HepG2 (cell line): ENCODE results near the gene RHBDD2. TPM values are rescaled to one million over a fixed set of nuclear protein-coding genes. Genes with fewer than 3 reads are reported as not detected.

Experiments
- ATAC-seq: fragments of 200-7000 bp; cut with Tn5 transposase; 3 replicates; pipeline ENCODE4 v1.9.1; 2020; ENCODE audit warnings: mild to moderate bottlenecking, moderate library complexity
- BruUV-seq: library from RNA; stranded (reverse); fragments of 400-500 nt; replicated peaks from 2 replicates; lab custom pipeline; 2021; lab: Mats Ljungman, UMichigan
- CTCF ChIA-PET: fragments of 300-600 bp; formaldehyde crosslinking; extraction: SDS; loops from one replicate; lab custom pipeline; 2021; ENCODE audit warnings: low total read pairs, inconsistent platforms, low intra/inter-chr PET ratio; lab: Yijun Ruan, JAX
- POLR2A ChIA-PET: fragments of 350-600 bp; sonication (Branson Sonifier 250); formaldehyde crosslinking; loops from one replicate; lab custom pipeline; 2020; ENCODE audit warnings: antibody characterized with exemption, inconsistent platforms; lab: Yijun Ruan, JAX
- DNase-seq: peaks from one replicate; pipeline ENCODE4 v3.0.0-alpha.2; 2015; ENCODE audit warnings: low spot score
- FAIRE-seq: peaks from 3 replicates; lab custom pipeline; 2011; peaks lifted over from hg19 to GRCh38; lab: Jason Lieb, UNC
- H2AFZ ChIP-seq: one replicate; pipeline ENCODE4 v1.6.1; 2011; ENCODE audit warnings: low read length, inconsistent platforms
- H3K27ac ChIP-seq: fragments of 300-600 bp; 3 replicates; pipeline ENCODE4 v1.8.0; 2011; ENCODE audit warnings: mixed run types, mild to moderate bottlenecking, mixed read lengths, low read length, inconsistent platforms; ENCODE audit not compliant: insufficient read depth; ENCODE audit errors: extremely low read length
- H3K27me3 ChIP-seq, 2 experiments: fragments of 200-600 bp in 1 of 2; 2 replicates in 1 of 2; 3 replicates in 1 of 2; pipeline versions ENCODE4 v1.6.0 to v1.8.0; 2011; ENCODE audit warnings: low read length in 2 of 2, mild to moderate bottlenecking in 2 of 2, moderate library complexity in 2 of 2, inconsistent platforms in 1 of 2; ENCODE audit not compliant: insufficient read depth in 2 of 2, control insufficient read depth in 1 of 2
- H3K36me3 ChIP-seq, 2 experiments: fragments of 200-600 bp in 1 of 2; replicated peaks in 1 of 2; 2 replicates in 1 of 2; 3 replicates in 1 of 2; pipeline versions ENCODE4 v1.5.1 to v1.8.0; 2011; ENCODE audit warnings: low read length in 2 of 2, inconsistent platforms in 1 of 2; ENCODE audit not compliant: insufficient read depth in 2 of 2, control insufficient read depth in 1 of 2
- H3K4me1 ChIP-seq: 2 replicates; pipeline ENCODE4 v1.5.1; 2012; ENCODE audit warnings: low read length, inconsistent platforms; ENCODE audit not compliant: insufficient read depth
- H3K4me2 ChIP-seq: 2 replicates; pipeline ENCODE4 v1.6.0; 2011; ENCODE audit warnings: low read depth, low read length, inconsistent platforms
- H3K4me3 ChIP-seq, 3 experiments: fragments of 200-600 bp in 1 of 3; sonication (generic), shearing (Covaris generic) in 1 of 3; replicated peaks in 1 of 3; 2 replicates each; pipeline ENCODE4 v1.5.1; 2011 to 2016; ENCODE audit warnings: low read length in 3 of 3, inconsistent platforms in 2 of 3, low read depth in 2 of 3, mild to moderate bottlenecking in 2 of 3, control low read depth in 1 of 3, mixed read lengths in 1 of 3; ENCODE audit not compliant: insufficient read depth in 1 of 3
- H3K79me2 ChIP-seq: one replicate; pipeline ENCODE4 v1.6.1; 2011; ENCODE audit warnings: low read length, inconsistent platforms; ENCODE audit not compliant: insufficient read depth
- H3K9ac ChIP-seq: 2 replicates; pipeline ENCODE4 v1.6.0; 2011; ENCODE audit warnings: mild to moderate bottlenecking, low read depth, low read length, inconsistent platforms; ENCODE audit not compliant: insufficient read depth
- H3K9me3 ChIP-seq: 2 replicates; pipeline ENCODE4 v1.5.1; 2012; ENCODE audit warnings: mild to moderate bottlenecking, low read length
- H4K20me1 ChIP-seq: 2 replicates; pipeline ENCODE4 v1.6.0; 2011; ENCODE audit warnings: inconsistent platforms, mild to moderate bottlenecking, low read length, moderate library complexity; ENCODE audit not compliant: insufficient read depth
- AHR ChIP-seq: IDR thresholded peaks from 2 replicates; pipeline ENCODE4 v1.6.1; 2018; ENCODE audit warnings: missing genetic modification reagents, missing compliant biosample characterization
- ARNT2 ChIP-seq: sonication (generic); formaldehyde crosslinking; IDR thresholded peaks from 2 replicates; pipeline ENCODE4 v1.8.0; 2022; ENCODE audit warnings: mild to moderate bottlenecking, low read depth, missing genetic modification reagents, moderate library complexity
- CSRNP2 ChIP-seq: sonication (generic); formaldehyde crosslinking; conservative IDR thresholded peaks from 2 replicates; pipeline ENCODE4 v1.8.0; 2022; ENCODE audit warnings: low read depth, missing genetic modification reagents
- ZBTB33 ChIP-seq: sonication (generic); formaldehyde crosslinking; IDR thresholded peaks from 2 replicates; pipeline ENCODE4 v1.4.0; 2020; ENCODE audit warnings: missing genetic modification reagents
- ZNF687 ChIP-seq: sonication (generic); formaldehyde crosslinking; IDR thresholded peaks from 2 replicates; pipeline ENCODE4 v1.5.1; 2020; ENCODE audit warnings: mild to moderate bottlenecking, missing genetic modification reagents, moderate library complexity
- WGBS: methylation state at CpG from one replicate; pipeline ENCODE4 v1.1.6; 2017; ENCODE audit warnings: low lambda C conversion rate; 5-methylcytosine and 5-hydroxymethylcytosine counted together
- in situ Hi-C: cut with HindIII; loops from 2 replicates; pipeline ENCODE4 v1.10.0; 2017; ENCODE audit warnings: low pct_unique_long_range_greater_than_20kb; ENCODE audit not compliant: extremely low pct_ligation_motif_present
- intact Hi-C: fragments of 100-400 bp; cut with micrococcal nuclease; formaldehyde crosslinking; loops from one replicate; pipeline ENCODE4 v1.10.0; 2022; ENCODE audit not compliant: unreplicated experiment
- polyA plus RNA-seq, 8 experiments: library from polyadenylated mRNA; depleted of rRNA in 3 of 8; stranded (reverse) in 7 of 8; unstranded in 1 of 8; fragments of >200 nt; fragmentation: Illumina TruSeq in 4 of 8; extraction: Trizol in 4 of 8; gene quantifications; 2 replicates each; pipeline versions ENCODE4 v1.2.1 to v1.2.3, GENCODE V29; 2011 to 2016; ENCODE audit warnings: low read depth in 4 of 8, missing spikeins in 1 of 8, mixed read lengths in 1 of 8; ENCODE audit not compliant: insufficient read depth in 1 of 8
- total RNA-seq, 5 experiments: library from RNA; depleted of rRNA; stranded (reverse); fragments of >200 nt; fragmentation: Illumina TruSeq; extraction: Trizol; gene quantifications; 2 replicates each; pipeline ENCODE4 v1.2.3, GENCODE V29; 2016; ENCODE audit warnings: low read depth in 1 of 5

The RHBDD2 gene
- total and polyA plus RNA-seq, 2 of the 13 experiments (the other 11 are each of a cell fraction or from before 2014, with no cell fraction given): 23.1 to 26.4 TPM

- H4K20me1 ChIP-seq: no peaks in the 10 kb centered on the region
- H3K36me3 ChIP-seq: peaks cover 3 to 32% of the 10 kb centered on the region in 2 experiments; a peak in 3 of 5 replicates
- in situ Hi-C loops: no loop called here
- H3K4me1 ChIP-seq: peaks cover 38% of the 10 kb centered on the region
- FAIRE-seq: no peak
- H3K9ac ChIP-seq: no peak overlapping the region; the same call in 1 of the 2 replicates
- TF ChIP-seq CSRNP2 (CRISPR knock-in tag) (no peak), ARNT2 (no peak)
- no peak overlapping the region for H2AFZ ChIP-seq
- intact Hi-C loops: no loop called here
- no peaks in the 10 kb centered on the region for H3K9me3 ChIP-seq
- ChIA-PET CTCF (no interaction called here), POLR2A (no interaction called here)
- 96% methylated on average over 4 of the region's 4 CpGs for WGBS
- H3K27ac ChIP-seq: no peak overlapping the region
- no TSS peak for BruUV-seq
- H3K27me3 ChIP-seq: no peaks in the 10 kb centered on the region; a peak in 1 of 5 replicates
- ATAC-seq: no peak
- H3K4me3 ChIP-seq: peak overlapping the region; percentile 7 to 96 (median 80); a peak in 1 of 6 replicates
- peak overlapping the region; percentile 96 for H3K4me2 ChIP-seq
- H3K79me2 ChIP-seq: peaks cover 17% of the 10 kb centered on the region
- DNase-seq: no peak
These were observed 1.4 kb downstream of the RHBDD2 start for GRCh38 chr7:75880242-75880641.

GRCh38 chr7:75881436-75882095 is 2.7 kb downstream of the RHBDD2 start:
- Histone ChIP-seq H3K4me2 (no peak overlapping the region), H2AFZ (no peak overlapping the region), H3K27ac (no peak overlapping the region), H3K27me3 (no peaks in the 10 kb centered on the region; a peak in 1 of 5 replicates), H4K20me1 (no peaks in the 10 kb centered on the region), H3K36me3 (peaks cover 6 to 41% of the 10 kb centered on the region in 2 experiments; a peak in 4 of 5 replicates), H3K79me2 (peaks cover 17% of the 10 kb centered on the region), H3K4me3 (no peak overlapping the region), H3K9me3 (no peaks in the 10 kb centered on the region), H3K9ac (no peak overlapping the region), H3K4me1 (peaks cover 38% of the 10 kb centered on the region)
- no peak for FAIRE-seq
- in situ Hi-C loops (no loop called here), intact Hi-C loops (no loop called here)
- WGBS: 95% methylated on average over 23 of the region's 23 CpGs
- no peak for TF ChIP-seq AHR (CRISPR knock-in tag)
- TF ChIP-seq ZBTB33 (CRISPR knock-in tag): peak; percentile 31; the same call in 1 of the 2 replicates
- TF ChIP-seq ZNF687 (CRISPR knock-in tag): peak; percentile 18; the same call in 1 of the 2 replicates
- POLR2A ChIA-PET: no interaction called here
- CTCF ChIA-PET: no interaction called here
- BruUV-seq: no TSS peak
- no peak for DNase-seq
- ATAC-seq: no peak
